RWPE2 (cell line): Measurements from ENCODE around the gene CCDC54.

Source experiments
- ATAC-seq: fragments of 200-7000 bp; cut with Tn5 transposase; 3 replicates; pipeline ENCODE4 v1.9.1; 2021; ENCODE audit warnings: low read depth
- DNase-seq: peaks from one replicate; pipeline ENCODE4 v3.0.0-alpha.2; 2020; ENCODE audit warnings: low spot score
- H3K27ac ChIP-seq: fragments of 450-650 bp; 2 replicates; pipeline ENCODE4 v1.5.1; 2017; ENCODE audit warnings: mild to moderate bottlenecking; ENCODE audit not compliant: poor library complexity, severe bottlenecking
- H3K27me3 ChIP-seq: fragments of 250-450 bp; sonication (Bioruptor Pico); 2 replicates; pipeline ENCODE4 v1.5.1; 2021; ENCODE audit warnings: mild to moderate bottlenecking, moderate library complexity; ENCODE audit not compliant: insufficient read depth, poor library complexity, severe bottlenecking
- H3K36me3 ChIP-seq: fragments of 250-450 bp; sonication (Bioruptor Pico); 2 replicates; pipeline ENCODE4 v1.5.1; 2020; ENCODE audit warnings: low read depth, mild to moderate bottlenecking, moderate library complexity
- H3K4me1 ChIP-seq: fragments of 250-450 bp; sonication (Bioruptor Pico); 2 replicates; pipeline ENCODE4 v1.5.1; 2021; ENCODE audit warnings: mild to moderate bottlenecking, moderate library complexity; ENCODE audit not compliant: insufficient read depth, poor library complexity, severe bottlenecking
- H3K4me3 ChIP-seq: fragments of 250-450 bp; sonication (Bioruptor Pico); 2 replicates; pipeline ENCODE4 v1.5.1; 2021; ENCODE audit warnings: mild to moderate bottlenecking, moderate library complexity; ENCODE audit not compliant: severe bottlenecking
- H3K9me3 ChIP-seq: fragments of 250-450 bp; sonication (Bioruptor Pico); 2 replicates; pipeline ENCODE4 v1.5.1; 2021; ENCODE audit warnings: mild to moderate bottlenecking, moderate library complexity; ENCODE audit not compliant: severe bottlenecking
- TF ChIP-seq, protein P1 (sequence below): fragments of 450-650 bp; IDR thresholded peaks from one replicate; pipeline ENCODE4 v1.5.1; 2017; ENCODE audit warnings: mild to moderate bottlenecking, moderate library complexity; ENCODE audit not compliant: poor library complexity, severe bottlenecking

CCDC54 gene

DNA sequence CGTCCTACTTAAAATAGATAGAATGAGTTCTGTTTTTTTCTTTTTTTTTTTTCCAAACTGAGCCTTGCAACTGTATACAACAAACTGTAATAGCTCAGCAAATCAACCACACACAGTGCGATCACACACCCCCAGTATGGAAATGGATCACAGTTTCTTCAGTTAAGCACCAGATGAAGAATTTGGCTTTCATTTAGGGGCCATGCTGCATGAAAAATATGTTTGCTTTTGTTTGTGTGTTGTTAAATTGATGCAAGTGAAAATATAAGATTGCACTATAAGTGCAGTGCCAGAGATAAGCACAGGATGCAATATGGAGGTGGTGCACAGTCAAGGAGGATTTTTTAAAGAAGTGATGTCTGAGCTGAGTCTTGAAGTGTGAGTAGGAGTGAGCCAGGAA is 17.8 kb downstream of the CCDC54 start:
- Histone ChIP-seq H3K36me3 (no peaks in the 10 kb centered on the region), H3K27me3 (no peaks in the 10 kb centered on the region), H3K4me3 (no peak overlapping the region), H3K4me1 (peaks cover 19% of the 10 kb centered on the region), H3K9me3 (no peaks in the 10 kb centered on the region), H3K27ac (no peak overlapping the region)
- ATAC-seq (no peak), DNase-seq (no peak)
- TF ChIP-seq, protein P1, sequence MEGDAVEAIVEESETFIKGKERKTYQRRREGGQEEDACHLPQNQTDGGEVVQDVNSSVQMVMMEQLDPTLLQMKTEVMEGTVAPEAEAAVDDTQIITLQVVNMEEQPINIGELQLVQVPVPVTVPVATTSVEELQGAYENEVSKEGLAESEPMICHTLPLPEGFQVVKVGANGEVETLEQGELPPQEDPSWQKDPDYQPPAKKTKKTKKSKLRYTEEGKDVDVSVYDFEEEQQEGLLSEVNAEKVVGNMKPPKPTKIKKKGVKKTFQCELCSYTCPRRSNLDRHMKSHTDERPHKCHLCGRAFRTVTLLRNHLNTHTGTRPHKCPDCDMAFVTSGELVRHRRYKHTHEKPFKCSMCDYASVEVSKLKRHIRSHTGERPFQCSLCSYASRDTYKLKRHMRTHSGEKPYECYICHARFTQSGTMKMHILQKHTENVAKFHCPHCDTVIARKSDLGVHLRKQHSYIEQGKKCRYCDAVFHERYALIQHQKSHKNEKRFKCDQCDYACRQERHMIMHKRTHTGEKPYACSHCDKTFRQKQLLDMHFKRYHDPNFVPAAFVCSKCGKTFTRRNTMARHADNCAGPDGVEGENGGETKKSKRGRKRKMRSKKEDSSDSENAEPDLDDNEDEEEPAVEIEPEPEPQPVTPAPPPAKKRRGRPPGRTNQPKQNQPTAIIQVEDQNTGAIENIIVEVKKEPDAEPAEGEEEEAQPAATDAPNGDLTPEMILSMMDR, result no peak

- DNase-seq (no peak), ATAC-seq (no peak)
- Histone ChIP-seq H3K9me3 (no peaks in the 10 kb centered on the region), H3K27me3 (no peaks in the 10 kb centered on the region), H3K4me1 (peaks cover 7% of the 10 kb centered on the region), H3K4me3 (no peak overlapping the region), H3K36me3 (no peaks in the 10 kb centered on the region), H3K27ac (no peak overlapping the region)
- TF ChIP-seq, protein P1, result no peak
These were observed 24.1 kb downstream of the CCDC54 start for GRCh38 chr3:107401301-107401700.

- no peaks in the 10 kb centered on the region for H3K27me3 ChIP-seq
These were observed 25.0 kb downstream of the CCDC54 start for GRCh38 chr3:107402214-107402613.

GRCh38 chr3:107404727-107405469 is 27.7 kb downstream of the CCDC54 start:
- DNase-seq, result no peak
- H3K27me3 ChIP-seq, result no peaks in the 10 kb centered on the region
- no peaks in the 10 kb centered on the region for H3K9me3 ChIP-seq
- H3K4me3 ChIP-seq, result no peak overlapping the region
- H3K36me3 ChIP-seq, result no peaks in the 10 kb centered on the region
- no peak overlapping the region for H3K27ac ChIP-seq
- peak; percentile 61; the same call in 2 of the 3 replicates for ATAC-seq
- peaks cover 7% of the 10 kb centered on the region for H3K4me1 ChIP-seq
- TF ChIP-seq, protein P1, result no peak

More at GRCh38 chr3:107402214-107402613, 25.0 kb downstream of the CCDC54 start:
- Histone ChIP-seq H3K4me1 (peaks cover 7% of the 10 kb centered on the region), H3K4me3 (no peak overlapping the region), H3K36me3 (no peaks in the 10 kb centered on the region), H3K27ac (no peak overlapping the region), H3K9me3 (no peaks in the 10 kb centered on the region)
- DNase-seq (no peak), ATAC-seq (no peak)
- TF ChIP-seq, protein P1, result no peak

DNA sequence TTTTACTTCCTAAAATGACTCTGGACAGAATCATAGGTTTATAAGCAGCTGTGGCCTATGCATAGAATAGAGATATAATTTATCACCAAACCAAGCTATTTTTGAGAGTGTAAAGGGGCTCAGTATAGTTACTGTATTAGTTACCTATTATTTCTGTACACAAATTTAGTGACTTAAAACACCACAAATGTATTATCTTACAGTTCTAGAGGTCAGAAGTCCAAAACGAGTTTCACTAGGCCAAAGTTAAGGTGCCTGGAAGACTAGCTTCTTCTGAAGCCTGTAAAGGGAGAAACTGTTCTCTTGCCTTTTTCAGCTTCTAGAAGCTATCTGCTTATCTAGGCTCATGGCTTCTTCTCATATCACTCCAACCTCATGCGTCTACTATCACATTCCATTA is 30.1 kb downstream of the CCDC54 start:
- H3K36me3 ChIP-seq, result no peaks in the 10 kb centered on the region
- ATAC-seq (no peak), DNase-seq (no peak)
- H3K9me3 ChIP-seq, result peaks cover 3% of the 10 kb centered on the region
- TF ChIP-seq, protein P1, result no peak
- H3K27me3 ChIP-seq, result no peaks in the 10 kb centered on the region
- H3K4me3 ChIP-seq, result no peak overlapping the region
- peaks cover 7% of the 10 kb centered on the region for H3K4me1 ChIP-seq
- H3K27ac ChIP-seq, result no peak overlapping the region
